Measurements from ENCODE around the gene SLC8A2.
A peak's percentile ranks its signal among the peaks of the same experiment; 100 is the strongest.

Gene SLC8A2

GRCh38 chr19:47518854-47519253, 47.2 kb upstream of the SLC8A2 start:
- H3K4me2 ChIP-seq (ENCODE audit: low read length) = peak overlapping the region; percentile 50
- peak overlapping the region; percentile 69 for H3K27ac ChIP-seq (ENCODE audit: low read depth, low read length)

GRCh38 chr19:47518139-47518538, 46.4 kb upstream of the SLC8A2 start:
- no peaks in the 10 kb centered on the region for H3K9me2 ChIP-seq (replicated peaks; ENCODE audit: control insufficient read depth, low read length)
- no peaks in the 10 kb centered on the region for H4K20me1 ChIP-seq (ENCODE audit: control insufficient read depth, insufficient read depth, low read depth, low read length)
- peaks cover 74% of the 10 kb centered on the region for H3K4me1 ChIP-seq (ENCODE audit: control insufficient read depth, low read length)
- H3K36me3 ChIP-seq (ENCODE audit: control insufficient read depth, low read length) = peaks cover 3% of the 10 kb centered on the region
- TF ChIP-seq CTCF (IDR thresholded peaks at IDR 0.05; ENCODE audit: low read depth, low read length, poor library complexity, severe bottlenecking) = no peak
- TF ChIP-seq EZH2phosphoT487 (IDR thresholded peaks at IDR 0.05; ENCODE audit: borderline replicate concordance, low read length) = no peak
- H3K27me3 ChIP-seq (ENCODE audit: control insufficient read depth, low read length) = no peaks in the 10 kb centered on the region
- H3K4me2 ChIP-seq (ENCODE audit: low read length) = peak overlapping the region; percentile 50
- peaks cover 17% of the 10 kb centered on the region for H3K79me2 ChIP-seq (ENCODE audit: control insufficient read depth, low read length)
- H3K27ac ChIP-seq (ENCODE audit: low read depth, low read length) = peak overlapping the region; percentile 69
- H3F3A ChIP-seq (ENCODE audit: control insufficient read depth, insufficient read depth) = peaks cover 9% of the 10 kb centered on the region; the same call in 1 of the 2 replicates
- peak overlapping the region; percentile 19 for H3K4me3 ChIP-seq (ENCODE audit: low read length)
- H3K9me3 ChIP-seq (ENCODE audit: control insufficient read depth, insufficient read depth, low read length) = no peaks in the 10 kb centered on the region

More at GRCh38 chr19:47518854-47519253, 47.2 kb upstream of the SLC8A2 start:
- Histone ChIP-seq H4K20me1 (ENCODE audit: control insufficient read depth, insufficient read depth, low read depth, low read length) (no peaks in the 10 kb centered on the region), H3K9me2 (replicated peaks; ENCODE audit: control insufficient read depth, low read length) (no peaks in the 10 kb centered on the region), H3K36me3 (ENCODE audit: control insufficient read depth, low read length) (peaks cover 3% of the 10 kb centered on the region), H3K9me3 (ENCODE audit: control insufficient read depth, insufficient read depth, low read length) (no peaks in the 10 kb centered on the region), H3K4me1 (ENCODE audit: control insufficient read depth, low read length) (peaks cover 75% of the 10 kb centered on the region), H3K27me3 (ENCODE audit: control insufficient read depth, low read length) (no peaks in the 10 kb centered on the region), H3K4me3 (ENCODE audit: low read length) (no peak overlapping the region), H3F3A (ENCODE audit: control insufficient read depth, insufficient read depth) (peaks cover 9% of the 10 kb centered on the region; the same call in 1 of the 2 replicates), H3K79me2 (ENCODE audit: control insufficient read depth, low read length) (peaks cover 10% of the 10 kb centered on the region)
- no peak for TF ChIP-seq CTCF (IDR thresholded peaks at IDR 0.05; ENCODE audit: low read depth, low read length, poor library complexity, severe bottlenecking)
- TF ChIP-seq EZH2phosphoT487 (IDR thresholded peaks at IDR 0.05; ENCODE audit: borderline replicate concordance, low read length) = no peak

GRCh38 chr19:47514869-47515588, 43.3 kb upstream of the SLC8A2 start, which contains the start of gene NAPA:
NAPA (minus strand) TSS chr19:47515063; CDS start chr19:47514940, 123 bp downstream.
- peaks cover 4% of the 10 kb centered on the region; the same call in 1 of the 2 replicates for H4K20me1 ChIP-seq (ENCODE audit: control insufficient read depth, insufficient read depth, low read depth, low read length)
- no peak for TF ChIP-seq CTCF (IDR thresholded peaks at IDR 0.05; ENCODE audit: low read depth, low read length, poor library complexity, severe bottlenecking)
- no peak for TF ChIP-seq EZH2phosphoT487 (IDR thresholded peaks at IDR 0.05; ENCODE audit: borderline replicate concordance, low read length)

More at GRCh38 chr19:47514869-47515588, 43.3 kb upstream of the SLC8A2 start, which contains the start of gene NAPA:
- H3K79me2 ChIP-seq (ENCODE audit: control insufficient read depth, low read length) = peaks cover 49% of the 10 kb centered on the region
- peak within 1 kb of the TSS; percentile 69 for H3K27ac ChIP-seq (ENCODE audit: low read depth, low read length)
- H3K27me3 ChIP-seq (ENCODE audit: control insufficient read depth, low read length) = no peaks in the 10 kb centered on the region
- peak within 1 kb of the TSS; percentile 88 for H3K4me2 ChIP-seq (ENCODE audit: low read length)
- no peaks in the 10 kb centered on the region for H3K9me2 ChIP-seq (replicated peaks; ENCODE audit: control insufficient read depth, low read length)
- peaks cover 9% of the 10 kb centered on the region; the same call in 1 of the 2 replicates for H3F3A ChIP-seq (ENCODE audit: control insufficient read depth, insufficient read depth)
- H3K36me3 ChIP-seq (ENCODE audit: control insufficient read depth, low read length) = peaks cover 7% of the 10 kb centered on the region
- no peaks in the 10 kb centered on the region for H3K9me3 ChIP-seq (ENCODE audit: control insufficient read depth, insufficient read depth, low read length)
- H3K4me1 ChIP-seq (ENCODE audit: control insufficient read depth, low read length) = peaks cover 66% of the 10 kb centered on the region
- peak within 1 kb of the TSS; percentile 89 for H3K4me3 ChIP-seq (ENCODE audit: low read length)
